Measurements from ENCODE around the gene IGSF8. TPM values are rescaled to one million over a fixed set of nuclear protein-coding genes. Genes with fewer than 3 reads are reported as not detected.

IGSF8 gene
- total RNA-seq, 1 donor from 2014 or later = 21.6 TPM

GRCh38 chr1:160123726-160124125, 25.3 kb upstream of the IGSF8 start:
- intact Hi-C loops (cut with DNase I) = no loop called here
- H3K9me3 ChIP-seq = no peaks in the 10 kb centered on the region
- TF ChIP-seq CTCF (IDR thresholded peaks at IDR 0.05) = no peak
- no peak for TF ChIP-seq POLR2A (IDR thresholded peaks at IDR 0.05)
- no peak for TF ChIP-seq POLR2AphosphoS5 (IDR thresholded peaks at IDR 0.05; ENCODE audit: insufficient read depth in 1 of 2, low read depth in 1 of 2)
- DNase-seq (ENCODE audit: extremely low spot score in 2 of 2) = no peak
- no peaks in the 10 kb centered on the region for H3K4me1 ChIP-seq
- H3K27me3 ChIP-seq = no peaks in the 10 kb centered on the region
- no peak overlapping the region for H3K27ac ChIP-seq
- H3K36me3 ChIP-seq = no peaks in the 10 kb centered on the region
- H3K4me3 ChIP-seq = no peak overlapping the region

- no peaks in the 10 kb centered on the region for H3K36me3 ChIP-seq
- H3K9me3 ChIP-seq = no peaks in the 10 kb centered on the region
- H3K27me3 ChIP-seq = no peaks in the 10 kb centered on the region
- H3K4me3 ChIP-seq = no peak overlapping the region
- intact Hi-C loops (cut with DNase I) = no loop called here
- peaks cover 3% of the 10 kb centered on the region for H3K4me1 ChIP-seq
- no peak for TF ChIP-seq POLR2A (IDR thresholded peaks at IDR 0.05)
- no peak for TF ChIP-seq CTCF (IDR thresholded peaks at IDR 0.05)
- TF ChIP-seq POLR2AphosphoS5 (IDR thresholded peaks at IDR 0.05; ENCODE audit: insufficient read depth in 1 of 2, low read depth in 1 of 2) = no peak
- DNase-seq (ENCODE audit: extremely low spot score in 2 of 2) = no peak
- H3K27ac ChIP-seq = no peak overlapping the region
These were observed 24.6 kb upstream of the IGSF8 start for GRCh38 chr1:160122978-160123495.

GRCh38 chr1:160121388-160121787, 23.0 kb upstream of the IGSF8 start:
- H3K4me3 ChIP-seq = no peak overlapping the region
- H3K36me3 ChIP-seq = no peaks in the 10 kb centered on the region
- no peak for DNase-seq (ENCODE audit: extremely low spot score in 2 of 2)
- no peaks in the 10 kb centered on the region for H3K27me3 ChIP-seq
- intact Hi-C loops (cut with DNase I) = no loop called here
- no peak overlapping the region for H3K27ac ChIP-seq
- H3K4me1 ChIP-seq = peaks cover 15% of the 10 kb centered on the region
- TF ChIP-seq POLR2AphosphoS5 (IDR thresholded peaks at IDR 0.05; ENCODE audit: insufficient read depth in 1 of 2, low read depth in 1 of 2) (no peak), POLR2A (IDR thresholded peaks at IDR 0.05) (no peak), CTCF (IDR thresholded peaks at IDR 0.05) (no peak)
- no peaks in the 10 kb centered on the region for H3K9me3 ChIP-seq

- peaks cover 15% of the 10 kb centered on the region for H3K4me1 ChIP-seq
- DNase-seq (ENCODE audit: extremely low spot score in 2 of 2) = no peak
- no peaks in the 10 kb centered on the region for H3K9me3 ChIP-seq
- no peak overlapping the region for H3K4me3 ChIP-seq
- H3K36me3 ChIP-seq = no peaks in the 10 kb centered on the region
- H3K27me3 ChIP-seq = no peaks in the 10 kb centered on the region
- H3K27ac ChIP-seq = no peak overlapping the region
- intact Hi-C loops (cut with DNase I) = no loop called here
- TF ChIP-seq CTCF (IDR thresholded peaks at IDR 0.05) (no peak), POLR2A (IDR thresholded peaks at IDR 0.05) (no peak), POLR2AphosphoS5 (IDR thresholded peaks at IDR 0.05; ENCODE audit: insufficient read depth in 1 of 2, low read depth in 1 of 2) (no peak)
These were observed 22.4 kb upstream of the IGSF8 start for GRCh38 chr1:160120797-160121196.

GRCh38 chr1:160118928-160119327, 20.5 kb upstream of the IGSF8 start:
- Histone ChIP-seq H3K4me3 (no peak overlapping the region), H3K36me3 (no peaks in the 10 kb centered on the region), H3K4me1 (peaks cover 15% of the 10 kb centered on the region), H3K9me3 (no peaks in the 10 kb centered on the region), H3K27ac (no peak overlapping the region), H3K27me3 (no peaks in the 10 kb centered on the region)
- intact Hi-C loops (cut with DNase I) = no loop called here
- no peak for TF ChIP-seq CTCF (IDR thresholded peaks at IDR 0.05)
- TF ChIP-seq POLR2A (IDR thresholded peaks at IDR 0.05) = no peak
- TF ChIP-seq POLR2AphosphoS5 (IDR thresholded peaks at IDR 0.05; ENCODE audit: insufficient read depth in 1 of 2, low read depth in 1 of 2) = no peak
- DNase-seq (ENCODE audit: extremely low spot score in 2 of 2) = no peak

Measured in vagina (tissue), 2 donors.